ENCODE measurements around the gene PTPRN2. TPM values are rescaled to one million over a fixed set of nuclear protein-coding genes. Genes with fewer than 3 reads are reported as not detected.
A peak's percentile ranks its signal among the peaks of the same experiment; 100 is the strongest.
"Not testable (repeated sequence)": the region's sequence is repeated elsewhere in the genome, so short reads cannot be mapped to it uniquely, and the experiment has no call there.

The PTPRN2 gene
- total RNA-seq: 10 to 100 TPM; 14.9 to 34.3 (median 21.3) TPM

- H3K9me3 ChIP-seq: peaks cover 0 to 6% (median 0%) of the 10 kb centered on the region in 4 donors
- peak within 1 kb of the TSS; percentile 2 to 58 (median 44) for H3K4me3 ChIP-seq
- TF ChIP-seq CTCF (IDR thresholded peaks at IDR 0.05) (no peak), POLR2A (IDR thresholded peaks at IDR 0.05) (no peak)
- H3K27ac ChIP-seq: peak within 1 kb of the TSS in 2 of 4 donors; percentile 39 to 42
- no peaks in the 10 kb centered on the region for H3K36me3 ChIP-seq
- H3K4me1 ChIP-seq: peaks cover 0 to 26% (median 8%) of the 10 kb centered on the region in 4 donors
- peak in 2 of 3 donors; percentile 61 to 87 for DNase-seq
- H3K27me3 ChIP-seq: no peaks in the 10 kb centered on the region
Observed at GRCh38 chr7:158587162-158588084, at the start of gene PTPRN2. Gene PTPRN2, minus strand, starts transcription at chr7:158587823.

GRCh38 chr7:158633055-158633956 is 45.7 kb upstream of the PTPRN2 start:
- Histone ChIP-seq H3K4me1 (no peaks in the 10 kb centered on the region), H3K4me3 (no peak overlapping the region), H3K27me3 (no peaks in the 10 kb centered on the region), H3K27ac (no peak overlapping the region), H3K36me3 (no peaks in the 10 kb centered on the region), H3K9me3 (no peaks in the 10 kb centered on the region)
- TF ChIP-seq POLR2A (IDR thresholded peaks at IDR 0.05): no peak
- TF ChIP-seq CTCF (IDR thresholded peaks at IDR 0.05): no peak
- DNase-seq: no peak

- H3K27ac ChIP-seq: no peak overlapping the region
- H3K9me3 ChIP-seq: no peaks in the 10 kb centered on the region
- H3K4me3 ChIP-seq: no peak overlapping the region
- H3K36me3 ChIP-seq: no peaks in the 10 kb centered on the region
- no peak for DNase-seq
- no peak for TF ChIP-seq CTCF (IDR thresholded peaks at IDR 0.05)
- no peak for TF ChIP-seq POLR2A (IDR thresholded peaks at IDR 0.05)
- no peaks in the 10 kb centered on the region for H3K27me3 ChIP-seq
- H3K4me1 ChIP-seq: no peaks in the 10 kb centered on the region
Observed at GRCh38 chr7:158631574-158632195, 44.1 kb upstream of the PTPRN2 start.

- not testable (repeated sequence) for H3K9me3 ChIP-seq, H3K27me3 ChIP-seq, H3K4me3 ChIP-seq, H3K36me3 ChIP-seq, H3K4me1 ChIP-seq, DNase-seq, H3K27ac ChIP-seq
Observed at GRCh38 chr7:158626289-158626688, 38.7 kb upstream of the PTPRN2 start.

GRCh38 chr7:158623241-158623640 is 35.6 kb upstream of the PTPRN2 start:
- TF ChIP-seq POLR2A (IDR thresholded peaks at IDR 0.05): no peak
- no peak for TF ChIP-seq CTCF (IDR thresholded peaks at IDR 0.05)

More at GRCh38 chr7:158623241-158623640, 35.6 kb upstream of the PTPRN2 start:
- no peak for DNase-seq
- no peaks in the 10 kb centered on the region for H3K9me3 ChIP-seq
- H3K36me3 ChIP-seq: no peaks in the 10 kb centered on the region
- H3K27ac ChIP-seq: no peak overlapping the region
- no peaks in the 10 kb centered on the region for H3K27me3 ChIP-seq
- H3K4me3 ChIP-seq: no peak overlapping the region
- H3K4me1 ChIP-seq: no peaks in the 10 kb centered on the region
